Panc1 (cell line): ENCODE data around the gene NUTM2A.
"Not testable (repeated sequence)": the region's sequence is repeated elsewhere in the genome, so short reads cannot be mapped to it uniquely, and the experiment has no call there.

Experiments used
- CTCF ChIP-seq: fragments of 450-650 bp; IDR thresholded peaks from 2 replicates; pipeline ENCODE4 v1.5.1; 2017; ENCODE audit warnings: mild to moderate bottlenecking
- POLR2AphosphoS5 ChIP-seq: IDR thresholded peaks from 2 replicates; pipeline ENCODE4 v1.6.1; 2012; ENCODE audit warnings: mild to moderate bottlenecking, low read depth, low read length, moderate library complexity
- TCF7L2 ChIP-seq: IDR thresholded peaks from 2 replicates; pipeline ENCODE4 v1.6.1; 2011; ENCODE audit warnings: mild to moderate bottlenecking, low read depth, low read length, inconsistent platforms
- TF ChIP-seq, protein P1 (sequence below), 2 experiments: IDR thresholded peaks; 2 replicates each; pipeline ENCODE4 v1.6.1; 2011 to 2012; ENCODE audit warnings: low read depth in 2 of 2, control low read depth in 1 of 2, low read length in 1 of 2, mild to moderate bottlenecking in 1 of 2, moderate library complexity in 1 of 2; ENCODE audit not compliant: insufficient read depth in 1 of 2

DNA sequence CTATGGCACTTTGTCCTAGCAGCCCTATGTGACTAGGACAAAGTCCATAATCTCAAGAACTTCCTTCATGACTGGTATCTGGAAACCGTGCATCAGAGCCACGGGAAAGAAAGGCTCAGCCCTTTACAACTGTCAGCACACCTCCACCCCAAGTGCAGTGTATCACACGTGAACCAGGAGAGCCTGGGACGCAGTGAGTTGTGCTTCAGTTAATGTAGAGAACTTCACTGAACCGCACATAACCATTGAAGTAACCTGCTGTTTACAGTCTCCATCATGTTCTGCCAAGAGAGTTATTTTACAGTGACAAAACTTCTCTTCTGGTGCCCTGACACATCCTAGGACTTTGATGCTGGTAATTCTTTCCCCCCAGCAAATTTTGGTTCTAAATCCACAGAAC, 12.0 kb downstream of the NUTM2A start:
- TF ChIP-seq, protein P1, sequence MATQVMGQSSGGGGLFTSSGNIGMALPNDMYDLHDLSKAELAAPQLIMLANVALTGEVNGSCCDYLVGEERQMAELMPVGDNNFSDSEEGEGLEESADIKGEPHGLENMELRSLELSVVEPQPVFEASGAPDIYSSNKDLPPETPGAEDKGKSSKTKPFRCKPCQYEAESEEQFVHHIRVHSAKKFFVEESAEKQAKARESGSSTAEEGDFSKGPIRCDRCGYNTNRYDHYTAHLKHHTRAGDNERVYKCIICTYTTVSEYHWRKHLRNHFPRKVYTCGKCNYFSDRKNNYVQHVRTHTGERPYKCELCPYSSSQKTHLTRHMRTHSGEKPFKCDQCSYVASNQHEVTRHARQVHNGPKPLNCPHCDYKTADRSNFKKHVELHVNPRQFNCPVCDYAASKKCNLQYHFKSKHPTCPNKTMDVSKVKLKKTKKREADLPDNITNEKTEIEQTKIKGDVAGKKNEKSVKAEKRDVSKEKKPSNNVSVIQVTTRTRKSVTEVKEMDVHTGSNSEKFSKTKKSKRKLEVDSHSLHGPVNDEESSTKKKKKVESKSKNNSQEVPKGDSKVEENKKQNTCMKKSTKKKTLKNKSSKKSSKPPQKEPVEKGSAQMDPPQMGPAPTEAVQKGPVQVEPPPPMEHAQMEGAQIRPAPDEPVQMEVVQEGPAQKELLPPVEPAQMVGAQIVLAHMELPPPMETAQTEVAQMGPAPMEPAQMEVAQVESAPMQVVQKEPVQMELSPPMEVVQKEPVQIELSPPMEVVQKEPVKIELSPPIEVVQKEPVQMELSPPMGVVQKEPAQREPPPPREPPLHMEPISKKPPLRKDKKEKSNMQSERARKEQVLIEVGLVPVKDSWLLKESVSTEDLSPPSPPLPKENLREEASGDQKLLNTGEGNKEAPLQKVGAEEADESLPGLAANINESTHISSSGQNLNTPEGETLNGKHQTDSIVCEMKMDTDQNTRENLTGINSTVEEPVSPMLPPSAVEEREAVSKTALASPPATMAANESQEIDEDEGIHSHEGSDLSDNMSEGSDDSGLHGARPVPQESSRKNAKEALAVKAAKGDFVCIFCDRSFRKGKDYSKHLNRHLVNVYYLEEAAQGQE (IDR thresholded peaks at IDR 0.05; ENCODE audit: insufficient read depth in 1 of 2, low read depth in 2 of 2, low read length in 1 of 2) = not testable (repeated sequence)
- not testable (repeated sequence) for TF ChIP-seq CTCF, POLR2AphosphoS5, TCF7L2
